MM.1S (cell line): Measurements from ENCODE around the gene CDC42SE2.

Experiments used
- DNase-seq: peaks from one replicate; pipeline ENCODE4 v3.0.0-alpha.2; 2015
- H2AFZ ChIP-seq: fragments of 300-600 bp; sonication (generic); 2 replicates; pipeline ENCODE4 v1.6.0; 2016; ENCODE audit warnings: antibody characterized with exemption, low read length
- H3F3A ChIP-seq: fragments of 300-600 bp; sonication (generic); 2 replicates; pipeline ENCODE4 v1.6.1; 2016; ENCODE audit warnings: mild to moderate bottlenecking, antibody characterized with exemption, low read length, moderate library complexity, mixed read lengths; ENCODE audit not compliant: insufficient read depth
- H3K27ac ChIP-seq: fragments of 300-600 bp; sonication (generic); 2 replicates; pipeline ENCODE4 v1.5.1; 2016; ENCODE audit warnings: mild to moderate bottlenecking, low read length
- H3K27me3 ChIP-seq: fragments of 300-600 bp; sonication (generic); replicated peaks from 2 replicates; pipeline ENCODE4 v1.6.0; 2016; ENCODE audit warnings: low read length; ENCODE audit not compliant: insufficient read depth
- H3K36me3 ChIP-seq: fragments of 300-600 bp; sonication (generic); replicated peaks from 2 replicates; pipeline ENCODE4 v1.6.1; 2016; ENCODE audit warnings: mild to moderate bottlenecking, low read length, mixed read lengths; ENCODE audit not compliant: insufficient read depth
- H3K4me1 ChIP-seq: fragments of 300-600 bp; sonication (generic); 2 replicates; pipeline ENCODE4 v1.6.1; 2016; ENCODE audit warnings: low read length, mixed read lengths
- H3K4me2 ChIP-seq: fragments of 300-600 bp; sonication (generic); 2 replicates; pipeline ENCODE4 v1.6.0; 2016; ENCODE audit warnings: low read depth, low read length
- H3K4me3 ChIP-seq: fragments of 300-600 bp; sonication (generic); 2 replicates; pipeline ENCODE4 v1.5.1; 2016; ENCODE audit warnings: low read length, mixed read lengths
- H3K79me2 ChIP-seq: fragments of 300-600 bp; sonication (generic); 2 replicates; pipeline ENCODE4 v1.6.1; 2016; ENCODE audit warnings: mixed run types, low read length, mixed read lengths
- H3K9ac ChIP-seq: fragments of 300-600 bp; sonication (generic); 2 replicates; pipeline ENCODE4 v1.6.1; 2016; ENCODE audit warnings: low read length, mixed read lengths
- H3K9me2 ChIP-seq: fragments of 300-600 bp; sonication (generic); replicated peaks from 2 replicates; pipeline ENCODE4 v1.6.1; 2016; ENCODE audit warnings: mild to moderate bottlenecking, low read length, mixed read lengths; ENCODE audit not compliant: insufficient read depth
- H3K9me3 ChIP-seq: fragments of 300-600 bp; sonication (generic); replicated peaks from 2 replicates; pipeline ENCODE4 v1.6.1; 2016; ENCODE audit warnings: mild to moderate bottlenecking, low read length, mixed read lengths; ENCODE audit not compliant: insufficient read depth
- H4K20me1 ChIP-seq: fragments of 300-600 bp; sonication (generic); 2 replicates; pipeline ENCODE4 v1.6.1; 2016; ENCODE audit warnings: mild to moderate bottlenecking, low read length, moderate library complexity, mixed read lengths; ENCODE audit not compliant: insufficient read depth
- CTCF ChIP-seq: fragments of 300-600 bp; sonication (generic); IDR thresholded peaks from 2 replicates; pipeline ENCODE4 v1.5.1; 2016; ENCODE audit warnings: antibody characterized with exemption, low read length, mixed read lengths
- EZH2 ChIP-seq: fragments of 300-600 bp; sonication (generic); optimal IDR thresholded peaks from 2 replicates; pipeline ENCODE3; 2017; ENCODE audit warnings: low read depth, mild to moderate bottlenecking, antibody characterized with exemption, low read length, mixed read lengths
- EZH2phosphoT487 ChIP-seq: fragments of 300-600 bp; sonication (generic); IDR thresholded peaks from 2 replicates; pipeline ENCODE4 v1.6.1; 2018; ENCODE audit warnings: antibody characterized with exemption, low read length

Gene CDC42SE2

GRCh38 chr5:131299465-131299864 is 35.6 kb downstream of the CDC42SE2 start:
- H3K9me3 ChIP-seq: no peaks in the 10 kb centered on the region
- no peak overlapping the region for H3K27ac ChIP-seq
- H4K20me1 ChIP-seq: 0 out of 2 replicates have a peak, but pooled peaks cover 3% of the 10 kb centered on the region
- H3K27me3 ChIP-seq: no peaks in the 10 kb centered on the region
- H3K4me1 ChIP-seq: no peaks in the 10 kb centered on the region
- H3F3A ChIP-seq: no peaks in the 10 kb centered on the region
- H3K4me2 ChIP-seq: no peak overlapping the region
- H3K79me2 ChIP-seq: peaks cover 96% of the 10 kb centered on the region
- H3K36me3 ChIP-seq: no peaks in the 10 kb centered on the region
- H3K4me3 ChIP-seq: no peak overlapping the region
- no peak overlapping the region for H3K9ac ChIP-seq
- no peak overlapping the region for H2AFZ ChIP-seq
- no peaks in the 10 kb centered on the region for H3K9me2 ChIP-seq
- DNase-seq: no peak
- TF ChIP-seq EZH2phosphoT487 (no peak), CTCF (no peak), EZH2 (no peak)

GRCh38 chr5:131302506-131302905 is 38.7 kb downstream of the CDC42SE2 start:
- no peak for DNase-seq
- no peak overlapping the region for H3K4me3 ChIP-seq
- no peaks in the 10 kb centered on the region for H3K4me1 ChIP-seq
- no peaks in the 10 kb centered on the region for H3F3A ChIP-seq
- peaks cover 91% of the 10 kb centered on the region for H3K79me2 ChIP-seq
- 0 out of 2 replicates have a peak, but pooled peaks cover 3% of the 10 kb centered on the region for H4K20me1 ChIP-seq
- no peaks in the 10 kb centered on the region for H3K9me2 ChIP-seq
- TF ChIP-seq EZH2 (no peak), CTCF (no peak), EZH2phosphoT487 (no peak)
- no peaks in the 10 kb centered on the region for H3K9me3 ChIP-seq
- no peak overlapping the region for H2AFZ ChIP-seq
- H3K4me2 ChIP-seq: no peak overlapping the region
- H3K9ac ChIP-seq: no peak overlapping the region
- H3K36me3 ChIP-seq: no peaks in the 10 kb centered on the region
- H3K27ac ChIP-seq: no peak overlapping the region
- H3K27me3 ChIP-seq: no peaks in the 10 kb centered on the region

GRCh38 chr5:131303537-131303936 is 39.7 kb downstream of the CDC42SE2 start:
- H3K79me2 ChIP-seq: peaks cover 82% of the 10 kb centered on the region
- H3K9me3 ChIP-seq: no peaks in the 10 kb centered on the region
- no peaks in the 10 kb centered on the region for H3K4me1 ChIP-seq
- no peaks in the 10 kb centered on the region for H3K27me3 ChIP-seq
- no peak overlapping the region for H2AFZ ChIP-seq
- DNase-seq: no peak
- TF ChIP-seq CTCF (no peak), EZH2phosphoT487 (no peak), EZH2 (no peak)
- no peak overlapping the region for H3K4me3 ChIP-seq
- H3K4me2 ChIP-seq: no peak overlapping the region
- H3F3A ChIP-seq: no peaks in the 10 kb centered on the region
- no peaks in the 10 kb centered on the region for H3K9me2 ChIP-seq
- no peak overlapping the region for H3K27ac ChIP-seq
- 0 out of 2 replicates have a peak, but pooled peaks cover 3% of the 10 kb centered on the region for H4K20me1 ChIP-seq
- H3K36me3 ChIP-seq: no peaks in the 10 kb centered on the region
- H3K9ac ChIP-seq: no peak overlapping the region
